ENCODE measurements around the gene ADGRB2. TPM values are rescaled to one million over a fixed set of nuclear protein-coding genes. Genes with fewer than 3 reads are reported as not detected.

The ADGRB2 gene
- total and polyA plus RNA-seq, 2 donors (not counting 1 experiment from before 2014, with no cell fraction given) = 4.4 to 10.4 TPM

DNA sequence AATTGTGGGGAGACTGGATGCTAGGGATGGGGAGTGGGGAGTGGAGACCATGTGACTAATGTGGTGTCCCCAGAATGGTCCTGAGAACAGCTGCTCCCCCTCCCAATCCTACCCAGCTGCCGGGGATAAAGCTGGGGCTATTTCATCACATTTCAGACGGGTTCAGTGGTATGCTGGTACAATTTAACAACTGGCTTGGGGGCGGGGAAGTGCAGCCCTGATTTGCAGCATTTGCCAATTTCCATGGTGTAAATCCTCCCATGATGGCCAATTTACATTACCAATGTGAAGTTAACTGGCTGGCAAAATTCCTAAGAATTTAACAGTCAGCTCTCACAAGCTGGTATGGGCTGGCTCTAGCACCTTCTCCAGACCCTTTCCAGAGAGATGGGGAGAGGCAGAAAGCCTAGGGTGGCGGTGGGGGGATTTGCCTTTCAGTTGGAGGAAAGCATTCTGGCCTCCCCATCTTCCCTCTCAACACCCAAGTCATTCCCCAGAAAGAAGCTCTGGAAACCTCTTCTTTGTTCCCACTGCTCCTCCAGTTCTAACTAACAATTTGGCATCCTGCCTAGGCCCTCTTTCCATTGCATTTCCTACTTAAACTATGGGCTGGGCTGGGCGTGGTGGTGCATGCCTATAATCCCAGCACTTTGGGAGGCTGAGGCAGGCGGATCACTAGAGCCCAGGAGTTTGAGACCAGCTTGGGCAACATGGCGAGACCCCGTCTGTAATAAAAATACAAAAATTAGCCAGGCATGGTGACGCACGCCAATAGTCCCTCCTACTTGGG, 11.3 kb upstream of the ADGRB2 start:
- H3K9me3 ChIP-seq (ENCODE audit: control insufficient read depth, insufficient read depth, low read depth, low read length) = no peaks in the 10 kb centered on the region
- H3K4me2 ChIP-seq (ENCODE audit: extremely low read depth, insufficient read depth, low read length) = no peak overlapping the region
- no peaks in the 10 kb centered on the region for H3K79me2 ChIP-seq (ENCODE audit: control insufficient read depth, insufficient read depth, low read length)
- H2AFZ ChIP-seq (ENCODE audit: low read length) = no peak overlapping the region
- DNase-seq (ENCODE audit: low read depth in 2 of 2) = no peak
- no peaks in the 10 kb centered on the region for H3K36me3 ChIP-seq (ENCODE audit: control insufficient read depth, insufficient read depth, low read length)
- H3K27ac ChIP-seq (ENCODE audit: insufficient read depth, low read length) = no peak overlapping the region
- H4K20me1 ChIP-seq (ENCODE audit: control insufficient read depth, extremely low read depth, insufficient read depth, low read length) = no peaks in the 10 kb centered on the region
- no peak overlapping the region for H3K9ac ChIP-seq (ENCODE audit: insufficient read depth, low read length)
- peaks cover 48% of the 10 kb centered on the region for H3K27me3 ChIP-seq (ENCODE audit: control insufficient read depth, insufficient read depth, low read length)
- H3K4me1 ChIP-seq (ENCODE audit: control insufficient read depth, extremely low read depth, insufficient read depth, low read length) = no peaks in the 10 kb centered on the region
- H3K4me3 ChIP-seq (replicated peaks in 1 of 4; ENCODE audit: control extremely low read depth in 1 of 4, insufficient read depth in 1 of 4, low read depth in 3 of 4, low read length in 4 of 4) = no peak overlapping the region
- TF ChIP-seq, protein P1, sequence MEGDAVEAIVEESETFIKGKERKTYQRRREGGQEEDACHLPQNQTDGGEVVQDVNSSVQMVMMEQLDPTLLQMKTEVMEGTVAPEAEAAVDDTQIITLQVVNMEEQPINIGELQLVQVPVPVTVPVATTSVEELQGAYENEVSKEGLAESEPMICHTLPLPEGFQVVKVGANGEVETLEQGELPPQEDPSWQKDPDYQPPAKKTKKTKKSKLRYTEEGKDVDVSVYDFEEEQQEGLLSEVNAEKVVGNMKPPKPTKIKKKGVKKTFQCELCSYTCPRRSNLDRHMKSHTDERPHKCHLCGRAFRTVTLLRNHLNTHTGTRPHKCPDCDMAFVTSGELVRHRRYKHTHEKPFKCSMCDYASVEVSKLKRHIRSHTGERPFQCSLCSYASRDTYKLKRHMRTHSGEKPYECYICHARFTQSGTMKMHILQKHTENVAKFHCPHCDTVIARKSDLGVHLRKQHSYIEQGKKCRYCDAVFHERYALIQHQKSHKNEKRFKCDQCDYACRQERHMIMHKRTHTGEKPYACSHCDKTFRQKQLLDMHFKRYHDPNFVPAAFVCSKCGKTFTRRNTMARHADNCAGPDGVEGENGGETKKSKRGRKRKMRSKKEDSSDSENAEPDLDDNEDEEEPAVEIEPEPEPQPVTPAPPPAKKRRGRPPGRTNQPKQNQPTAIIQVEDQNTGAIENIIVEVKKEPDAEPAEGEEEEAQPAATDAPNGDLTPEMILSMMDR (conservative IDR thresholded peaks at IDR 0.05 in 1 of 2, IDR thresholded peaks at IDR 0.05 in 1 of 2; ENCODE audit: low read depth in 1 of 2, low read length in 2 of 2) = no peak
- TF ChIP-seq EZH2 (IDR thresholded peaks at IDR 0.05; ENCODE audit: low read length, missing control alignments) = no peak

DNA sequence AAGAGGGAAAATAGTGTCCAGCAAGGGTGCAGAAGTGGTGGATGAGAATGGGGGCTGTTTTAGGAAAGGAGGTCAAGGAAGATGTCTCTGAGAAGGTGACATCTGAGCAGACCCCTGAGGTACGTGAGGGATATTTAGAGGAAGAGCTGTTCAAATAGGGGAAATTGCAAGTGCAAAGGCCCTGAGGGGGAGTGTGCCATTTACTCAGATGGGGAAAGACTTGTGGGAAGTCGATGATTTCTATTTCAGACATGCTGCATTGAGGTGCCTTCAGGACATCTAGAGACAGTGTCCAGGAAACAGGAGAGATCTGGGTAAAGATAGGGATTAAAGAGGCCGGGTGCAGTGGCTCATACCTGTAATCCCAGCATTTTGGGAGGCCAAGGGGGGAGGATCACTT, 10.4 kb upstream of the ADGRB2 start:
- Histone ChIP-seq H3K4me3 (replicated peaks in 1 of 4; ENCODE audit: control extremely low read depth in 1 of 4, insufficient read depth in 1 of 4, low read depth in 3 of 4, low read length in 4 of 4) (no peak overlapping the region), H3K4me1 (ENCODE audit: control insufficient read depth, extremely low read depth, insufficient read depth, low read length) (no peaks in the 10 kb centered on the region), H3K79me2 (ENCODE audit: control insufficient read depth, insufficient read depth, low read length) (no peaks in the 10 kb centered on the region), H3K9me3 (ENCODE audit: control insufficient read depth, insufficient read depth, low read depth, low read length) (no peaks in the 10 kb centered on the region), H3K27ac (ENCODE audit: insufficient read depth, low read length) (no peak overlapping the region), H3K9ac (ENCODE audit: insufficient read depth, low read length) (no peak overlapping the region), H4K20me1 (ENCODE audit: control insufficient read depth, extremely low read depth, insufficient read depth, low read length) (no peaks in the 10 kb centered on the region), H3K4me2 (ENCODE audit: extremely low read depth, insufficient read depth, low read length) (no peak overlapping the region), H3K36me3 (ENCODE audit: control insufficient read depth, insufficient read depth, low read length) (no peaks in the 10 kb centered on the region), H3K27me3 (ENCODE audit: control insufficient read depth, insufficient read depth, low read length) (peaks cover 49% of the 10 kb centered on the region), H2AFZ (ENCODE audit: low read length) (no peak overlapping the region)
- no peak for DNase-seq (ENCODE audit: low read depth in 2 of 2)
- no peak for TF ChIP-seq EZH2 (IDR thresholded peaks at IDR 0.05; ENCODE audit: low read length, missing control alignments)
- TF ChIP-seq, protein P1 (conservative IDR thresholded peaks at IDR 0.05 in 1 of 2, IDR thresholded peaks at IDR 0.05 in 1 of 2; ENCODE audit: low read depth in 1 of 2, low read length in 2 of 2) = no peak

DNA sequence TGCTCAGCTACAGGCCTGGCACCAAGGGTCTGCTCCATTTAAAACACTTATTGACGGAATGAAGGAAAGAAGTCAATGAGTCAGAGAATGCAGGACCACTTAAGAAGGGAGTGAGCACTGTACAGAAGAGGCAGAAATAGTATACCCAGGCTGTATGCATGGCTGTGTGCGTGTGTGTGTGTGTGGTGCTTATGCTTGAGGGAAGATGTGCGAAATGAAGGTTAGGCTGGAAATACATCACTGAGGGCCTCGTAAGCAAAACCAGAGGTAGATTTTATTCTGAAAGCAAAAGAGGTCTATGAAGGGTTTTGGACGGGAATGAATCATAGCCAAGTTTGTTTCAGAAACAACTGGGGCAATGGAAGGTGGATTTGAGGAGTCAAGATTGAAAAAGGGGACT, 9.7 kb upstream of the ADGRB2 start:
- peaks cover 49% of the 10 kb centered on the region for H3K27me3 ChIP-seq (ENCODE audit: control insufficient read depth, insufficient read depth, low read length)
- no peaks in the 10 kb centered on the region for H3K36me3 ChIP-seq (ENCODE audit: control insufficient read depth, insufficient read depth, low read length)
- H3K4me1 ChIP-seq (ENCODE audit: control insufficient read depth, extremely low read depth, insufficient read depth, low read length) = no peaks in the 10 kb centered on the region
- H3K4me3 ChIP-seq (replicated peaks in 1 of 4; ENCODE audit: control extremely low read depth in 1 of 4, insufficient read depth in 1 of 4, low read depth in 3 of 4, low read length in 4 of 4) = no peak overlapping the region
- H3K9me3 ChIP-seq (ENCODE audit: control insufficient read depth, insufficient read depth, low read depth, low read length) = no peaks in the 10 kb centered on the region
- DNase-seq (ENCODE audit: low read depth in 2 of 2) = no peak
- no peaks in the 10 kb centered on the region for H3K79me2 ChIP-seq (ENCODE audit: control insufficient read depth, insufficient read depth, low read length)
- no peak overlapping the region for H2AFZ ChIP-seq (ENCODE audit: low read length)
- no peak overlapping the region for H3K27ac ChIP-seq (ENCODE audit: insufficient read depth, low read length)
- H3K4me2 ChIP-seq (ENCODE audit: extremely low read depth, insufficient read depth, low read length) = no peak overlapping the region
- no peak overlapping the region for H3K9ac ChIP-seq (ENCODE audit: insufficient read depth, low read length)
- no peaks in the 10 kb centered on the region for H4K20me1 ChIP-seq (ENCODE audit: control insufficient read depth, extremely low read depth, insufficient read depth, low read length)
- no peak for TF ChIP-seq EZH2 (IDR thresholded peaks at IDR 0.05; ENCODE audit: low read length, missing control alignments)
- TF ChIP-seq, protein P1 (conservative IDR thresholded peaks at IDR 0.05 in 1 of 2, IDR thresholded peaks at IDR 0.05 in 1 of 2; ENCODE audit: low read depth in 1 of 2, low read length in 2 of 2) = no peak
